Activated naive CD8-positive, alpha-beta T cell treated with anti-CD3 and anti-CD28 coated beads for 36 hours (primary cell): Measurements from ENCODE around the gene PEX5. TPM values are rescaled to one million over a fixed set of nuclear protein-coding genes. Genes with fewer than 3 reads are reported as not detected.
A peak's percentile ranks its signal among the peaks of the same experiment; 100 is the strongest.
"Not testable (repeated sequence)": the region's sequence is repeated elsewhere in the genome, so short reads cannot be mapped to it uniquely, and the experiment has no call there.

Source experiments
- DNase-seq: peaks from one replicate; pipeline ENCODE4 v3.0.0; 2021
- H3K27ac Mint-ChIP-seq: one replicate; pipeline ENCODE4 v1.8.0; 2022; ENCODE audit warnings: mild to moderate bottlenecking, moderate library complexity, mixed read lengths
- H3K27me3 Mint-ChIP-seq: one replicate; pipeline ENCODE4 v1.8.0; 2022; ENCODE audit warnings: mild to moderate bottlenecking, mixed read lengths
- H3K36me3 Mint-ChIP-seq: one replicate; pipeline ENCODE4 v1.8.0; 2021; ENCODE audit warnings: mild to moderate bottlenecking, mixed read lengths
- H3K4me1 Mint-ChIP-seq: one replicate; pipeline ENCODE4 v1.8.0; 2021; ENCODE audit warnings: mixed read lengths
- H3K4me3 Mint-ChIP-seq: one replicate; pipeline ENCODE4 v1.8.0; 2022; ENCODE audit warnings: mild to moderate bottlenecking, moderate library complexity, mixed read lengths
- H3K9me3 Mint-ChIP-seq: one replicate; pipeline ENCODE4 v1.8.0; 2022; ENCODE audit warnings: mixed read lengths
- total RNA-seq, 2 experiments: library from RNA; stranded (reverse); gene quantifications; one replicate each; pipeline ENCODE4 v1.2.3, GENCODE V29; 2021

PEX5 gene
- total RNA-seq, 2 experiments from 2014 or later: 39.1 to 40.3 TPM

GRCh38 chr12:7186058-7186457 is 3.4 kb upstream of the PEX5 start:
- H3K9me3 Mint-ChIP-seq, H3K27me3 Mint-ChIP-seq, H3K27ac Mint-ChIP-seq, DNase-seq, H3K4me3 Mint-ChIP-seq, H3K36me3 Mint-ChIP-seq: not testable (repeated sequence)
- H3K4me1 Mint-ChIP-seq: peaks cover 14% of the 10 kb centered on the region

GRCh38 chr12:7188562-7189397 is 706 bp upstream of the PEX5 start:
- Mint-ChIP-seq H3K36me3 (peaks cover 21% of the 10 kb centered on the region), H3K9me3 (no peaks in the 10 kb centered on the region), H3K27me3 (no peaks in the 10 kb centered on the region), H3K27ac (peak overlapping the region; percentile 92), H3K4me1 (peaks cover 33% of the 10 kb centered on the region), H3K4me3 (peak overlapping the region; percentile 92)
- peak; percentile 69 for DNase-seq

DNA sequence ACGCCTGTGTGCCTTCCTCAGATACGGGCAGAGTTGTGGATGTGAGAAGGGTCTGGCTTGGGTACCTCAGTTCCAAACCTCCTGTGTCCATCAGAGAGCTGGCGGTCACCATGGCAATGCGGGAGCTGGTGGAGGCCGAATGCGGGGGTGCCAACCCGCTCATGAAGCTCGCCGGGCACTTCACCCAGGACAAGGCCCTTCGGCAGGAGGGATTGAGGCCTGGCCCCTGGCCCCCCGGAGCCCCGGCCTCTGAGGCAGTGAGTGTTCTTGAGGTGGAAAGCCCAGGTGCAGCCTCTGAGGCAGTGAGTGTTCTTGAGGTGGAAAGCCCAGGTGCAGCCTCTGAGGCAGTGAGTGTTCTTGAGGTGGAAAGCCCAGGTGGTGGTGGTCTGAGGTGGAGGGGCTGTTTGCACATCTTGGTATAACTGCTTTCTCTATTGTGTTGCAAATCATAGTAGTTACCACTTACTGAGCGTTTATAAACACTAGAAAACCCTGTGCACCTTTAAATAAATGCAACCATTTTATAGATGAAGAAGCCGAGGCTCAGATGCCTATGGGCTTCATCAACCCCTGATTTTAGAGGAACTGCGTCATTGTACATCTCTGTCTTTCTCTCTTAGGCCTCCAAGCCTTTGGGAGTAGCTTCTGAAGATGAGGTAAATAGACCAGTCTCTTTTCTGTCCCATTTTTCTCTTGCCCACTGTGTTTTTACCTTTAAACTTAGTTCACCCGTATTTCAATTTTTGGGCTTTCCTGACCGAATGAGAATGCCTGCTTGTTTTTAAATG is 976 bp downstream of the PEX5 start:
- Mint-ChIP-seq H3K27me3 (no peaks in the 10 kb centered on the region), H3K4me3 (peak overlapping the region; percentile 87), H3K4me1 (peaks cover 47% of the 10 kb centered on the region), H3K36me3 (peaks cover 33% of the 10 kb centered on the region), H3K27ac (peak overlapping the region; percentile 82), H3K9me3 (no peaks in the 10 kb centered on the region)
- peak; percentile 18 for DNase-seq

DNA sequence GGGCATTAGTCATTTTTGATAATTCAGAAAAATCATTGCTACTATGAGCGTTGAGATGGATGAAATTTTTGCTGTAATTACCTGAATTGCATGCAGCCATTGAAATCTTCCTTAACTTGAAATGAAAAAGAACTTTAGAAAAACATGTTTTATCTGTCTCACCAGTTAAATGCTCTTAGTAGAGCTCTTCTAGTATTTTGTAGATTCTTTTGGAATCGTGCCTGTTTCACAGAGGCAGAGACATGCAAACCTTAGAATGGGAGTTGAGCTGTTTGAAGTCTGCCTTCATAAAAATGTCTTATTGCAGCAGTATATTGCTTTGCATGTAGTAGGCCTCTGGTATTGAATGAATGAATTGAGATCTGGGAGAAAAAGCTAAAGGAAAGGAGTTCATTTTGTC is 4.2 kb downstream of the PEX5 start:
- no peak overlapping the region for H3K27ac Mint-ChIP-seq
- H3K4me3 Mint-ChIP-seq: no peak overlapping the region
- H3K4me1 Mint-ChIP-seq: peaks cover 43% of the 10 kb centered on the region
- DNase-seq: no peak
- no peaks in the 10 kb centered on the region for H3K9me3 Mint-ChIP-seq
- H3K36me3 Mint-ChIP-seq: peaks cover 37% of the 10 kb centered on the region
- no peaks in the 10 kb centered on the region for H3K27me3 Mint-ChIP-seq

GRCh38 chr12:7197841-7198240 is 8.4 kb downstream of the PEX5 start:
- H3K9me3 Mint-ChIP-seq: no peaks in the 10 kb centered on the region
- DNase-seq: no peak
- peaks cover 23% of the 10 kb centered on the region for H3K4me1 Mint-ChIP-seq
- H3K4me3 Mint-ChIP-seq: no peak overlapping the region
- peaks cover 32% of the 10 kb centered on the region for H3K36me3 Mint-ChIP-seq
- H3K27me3 Mint-ChIP-seq: no peaks in the 10 kb centered on the region
- no peak overlapping the region for H3K27ac Mint-ChIP-seq

GRCh38 chr12:7203109-7203508 is 13.6 kb downstream of the PEX5 start:
- Mint-ChIP-seq H3K4me3 (no peak overlapping the region), H3K4me1 (no peaks in the 10 kb centered on the region), H3K27me3 (no peaks in the 10 kb centered on the region), H3K36me3 (peaks cover 31% of the 10 kb centered on the region), H3K9me3 (no peaks in the 10 kb centered on the region), H3K27ac (no peak overlapping the region)
- no peak for DNase-seq

DNA sequence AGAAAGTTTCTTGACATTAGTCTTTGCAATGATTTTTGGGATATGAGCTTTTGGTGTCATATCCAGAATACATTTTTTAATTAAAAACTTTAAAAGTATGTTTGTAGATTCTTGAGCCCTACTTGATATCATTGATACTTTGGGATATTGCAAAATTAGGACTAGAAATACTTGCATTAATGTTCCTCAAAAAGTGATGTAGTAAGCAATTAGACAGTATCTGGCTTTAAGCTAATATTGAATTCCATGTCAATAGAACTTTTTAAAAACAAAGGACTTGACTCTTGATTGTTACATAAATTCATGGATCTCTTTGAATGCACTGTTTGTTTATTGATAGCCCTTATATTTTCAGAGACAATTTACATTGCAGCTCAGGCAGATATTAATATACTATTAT is 15.6 kb downstream of the PEX5 start:
- Mint-ChIP-seq H3K36me3 (peaks cover 51% of the 10 kb centered on the region), H3K4me3 (no peak overlapping the region), H3K27me3 (no peaks in the 10 kb centered on the region), H3K27ac (no peak overlapping the region), H3K4me1 (no peaks in the 10 kb centered on the region), H3K9me3 (no peaks in the 10 kb centered on the region)
- no peak for DNase-seq

DNA sequence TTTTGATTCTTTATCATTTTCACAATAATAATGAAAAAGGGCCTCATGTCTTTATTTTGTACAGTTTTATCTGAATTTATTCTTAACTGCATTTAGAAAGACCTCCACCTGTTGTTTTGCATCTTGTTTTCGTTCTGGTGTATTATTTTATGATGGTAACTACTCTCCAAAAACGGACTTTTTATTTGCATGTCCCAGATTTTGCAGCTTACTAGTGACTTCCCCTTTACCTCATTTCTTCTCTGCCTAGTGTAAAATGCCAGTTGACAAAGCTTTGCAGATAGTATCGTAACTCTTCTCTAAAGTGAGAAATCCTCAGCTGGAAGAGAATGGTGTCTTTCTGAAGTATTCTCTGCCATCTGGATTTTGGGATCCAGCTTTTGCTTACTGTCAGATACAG is 17.2 kb downstream of the PEX5 start:
- Mint-ChIP-seq H3K27ac (no peak overlapping the region), H3K27me3 (no peaks in the 10 kb centered on the region), H3K36me3 (peaks cover 62% of the 10 kb centered on the region), H3K4me3 (no peak overlapping the region), H3K4me1 (no peaks in the 10 kb centered on the region), H3K9me3 (peaks cover 4% of the 10 kb centered on the region)
- no peak for DNase-seq

- Mint-ChIP-seq H3K36me3 (peaks cover 64% of the 10 kb centered on the region), H3K27ac (no peak overlapping the region), H3K4me1 (no peaks in the 10 kb centered on the region)
These were observed 18.6 kb downstream of the PEX5 start for GRCh38 chr12:7207866-7208625.

DNA sequence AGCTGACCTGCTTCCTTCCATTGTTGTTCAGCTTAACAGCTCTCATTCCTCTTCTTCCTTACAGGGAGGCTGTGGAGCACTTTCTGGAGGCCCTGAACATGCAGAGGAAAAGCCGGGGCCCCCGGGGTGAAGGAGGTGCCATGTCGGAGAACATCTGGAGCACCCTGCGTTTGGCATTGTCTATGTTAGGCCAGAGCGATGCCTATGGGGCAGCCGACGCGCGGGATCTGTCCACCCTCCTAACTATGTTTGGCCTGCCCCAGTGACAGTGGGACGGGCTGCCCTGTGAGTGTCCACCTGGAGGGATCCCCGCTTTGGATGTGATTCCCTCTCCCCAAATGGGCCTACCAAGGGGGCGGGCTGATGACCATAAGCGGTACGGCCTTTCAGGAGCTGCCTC is 20.5 kb downstream of the PEX5 start:
- no peaks in the 10 kb centered on the region for H3K4me1 Mint-ChIP-seq

More at GRCh38 chr12:7207866-7208625, 18.6 kb downstream of the PEX5 start:
- peaks cover 9% of the 10 kb centered on the region for H3K9me3 Mint-ChIP-seq
- DNase-seq: no peak
- no peak overlapping the region for H3K4me3 Mint-ChIP-seq
- H3K27me3 Mint-ChIP-seq: no peaks in the 10 kb centered on the region

GRCh38 chr12:7210642-7211151 is 21.2 kb downstream of the PEX5 start:
- no peak overlapping the region for H3K4me3 Mint-ChIP-seq
- H3K9me3 Mint-ChIP-seq: peaks cover 10% of the 10 kb centered on the region
- peaks cover 60% of the 10 kb centered on the region for H3K36me3 Mint-ChIP-seq
- H3K4me1 Mint-ChIP-seq: no peaks in the 10 kb centered on the region
- no peak for DNase-seq
- no peak overlapping the region for H3K27ac Mint-ChIP-seq
- no peaks in the 10 kb centered on the region for H3K27me3 Mint-ChIP-seq

More for the DNA sequence above, 20.5 kb downstream of the PEX5 start:
- Mint-ChIP-seq H3K27ac (no peak overlapping the region), H3K36me3 (peaks cover 60% of the 10 kb centered on the region), H3K9me3 (peaks cover 9% of the 10 kb centered on the region), H3K4me3 (no peak overlapping the region), H3K27me3 (no peaks in the 10 kb centered on the region)
- DNase-seq: no peak

- DNase-seq: no peak
- no peaks in the 10 kb centered on the region for H3K4me1 Mint-ChIP-seq
- peaks cover 10% of the 10 kb centered on the region for H3K9me3 Mint-ChIP-seq
- H3K4me3 Mint-ChIP-seq: no peak overlapping the region
- no peaks in the 10 kb centered on the region for H3K27me3 Mint-ChIP-seq
- H3K36me3 Mint-ChIP-seq: peaks cover 50% of the 10 kb centered on the region
- no peak overlapping the region for H3K27ac Mint-ChIP-seq
These were observed 23.2 kb downstream of the PEX5 start for GRCh38 chr12:7212678-7213077.

GRCh38 chr12:7213745-7214144 is 24.3 kb downstream of the PEX5 start:
- H3K27ac Mint-ChIP-seq, H3K4me3 Mint-ChIP-seq, H3K4me1 Mint-ChIP-seq, DNase-seq, H3K27me3 Mint-ChIP-seq: not testable (repeated sequence)
- Mint-ChIP-seq H3K36me3 (peaks cover 40% of the 10 kb centered on the region), H3K9me3 (peaks cover 10% of the 10 kb centered on the region)

- H3K4me1 Mint-ChIP-seq: no peaks in the 10 kb centered on the region
- no peak for DNase-seq
- peaks cover 8% of the 10 kb centered on the region for H3K36me3 Mint-ChIP-seq
- no peaks in the 10 kb centered on the region for H3K27me3 Mint-ChIP-seq
- no peak overlapping the region for H3K27ac Mint-ChIP-seq
- no peak overlapping the region for H3K4me3 Mint-ChIP-seq
- peaks cover 5% of the 10 kb centered on the region for H3K9me3 Mint-ChIP-seq
These were observed 28.1 kb downstream of the PEX5 start for GRCh38 chr12:7217475-7218069.
